ENCODE data around the gene RXRA. TPM values are rescaled to one million over a fixed set of nuclear protein-coding genes. Genes with fewer than 3 reads are reported as not detected.

RXRA gene
- total and polyA plus RNA-seq, 2 donors (not counting 3 experiments of a cell fraction or from before 2014, with no cell fraction given): 15.4 to 37.4 TPM

GRCh38 chr9:134413112-134413715 is 87.0 kb downstream of the RXRA start:
- DNase-seq (ENCODE audit: low read depth, low spot score) (no peak), FAIRE-seq (peak; percentile 33)
- TF ChIP-seq MYC (IDR thresholded peaks at IDR 0.05; ENCODE audit: low read depth, low read length) (no peak), FOS (IDR thresholded peaks at IDR 0.05; ENCODE audit: borderline replicate concordance, insufficient read depth, low read length) (no peak), POLR2A (IDR thresholded peaks at IDR 0.05; ENCODE audit: low read depth, low read length) (no peak), EZH2 (IDR thresholded peaks at IDR 0.05; ENCODE audit: borderline replicate concordance, low read depth, low read length, severe bottlenecking) (no peak), POLR2AphosphoS5 (IDR thresholded peaks at IDR 0.05; ENCODE audit: insufficient read depth, low read depth, low read length) (no peak), JUN (IDR thresholded peaks at IDR 0.05; ENCODE audit: borderline replicate concordance, insufficient read depth, insufficient read length, low read depth) (no peak), GATA2 (IDR thresholded peaks at IDR 0.05; ENCODE audit: insufficient read depth, insufficient read length, low read depth, low read length) (no peak)
- TF ChIP-seq, protein P1, sequence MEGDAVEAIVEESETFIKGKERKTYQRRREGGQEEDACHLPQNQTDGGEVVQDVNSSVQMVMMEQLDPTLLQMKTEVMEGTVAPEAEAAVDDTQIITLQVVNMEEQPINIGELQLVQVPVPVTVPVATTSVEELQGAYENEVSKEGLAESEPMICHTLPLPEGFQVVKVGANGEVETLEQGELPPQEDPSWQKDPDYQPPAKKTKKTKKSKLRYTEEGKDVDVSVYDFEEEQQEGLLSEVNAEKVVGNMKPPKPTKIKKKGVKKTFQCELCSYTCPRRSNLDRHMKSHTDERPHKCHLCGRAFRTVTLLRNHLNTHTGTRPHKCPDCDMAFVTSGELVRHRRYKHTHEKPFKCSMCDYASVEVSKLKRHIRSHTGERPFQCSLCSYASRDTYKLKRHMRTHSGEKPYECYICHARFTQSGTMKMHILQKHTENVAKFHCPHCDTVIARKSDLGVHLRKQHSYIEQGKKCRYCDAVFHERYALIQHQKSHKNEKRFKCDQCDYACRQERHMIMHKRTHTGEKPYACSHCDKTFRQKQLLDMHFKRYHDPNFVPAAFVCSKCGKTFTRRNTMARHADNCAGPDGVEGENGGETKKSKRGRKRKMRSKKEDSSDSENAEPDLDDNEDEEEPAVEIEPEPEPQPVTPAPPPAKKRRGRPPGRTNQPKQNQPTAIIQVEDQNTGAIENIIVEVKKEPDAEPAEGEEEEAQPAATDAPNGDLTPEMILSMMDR (IDR thresholded peaks at IDR 0.05; ENCODE audit: extremely low read depth in 1 of 2, insufficient read depth in 1 of 2, low read depth in 1 of 2, low read length in 2 of 2): no peak
- TF ChIP-seq, protein P2, sequence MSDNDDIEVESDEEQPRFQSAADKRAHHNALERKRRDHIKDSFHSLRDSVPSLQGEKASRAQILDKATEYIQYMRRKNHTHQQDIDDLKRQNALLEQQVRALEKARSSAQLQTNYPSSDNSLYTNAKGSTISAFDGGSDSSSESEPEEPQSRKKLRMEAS (IDR thresholded peaks at IDR 0.05; ENCODE audit: insufficient read depth, insufficient read length): no peak
- Histone ChIP-seq H3K4me2 (ENCODE audit: insufficient read depth, low read length) (no peak overlapping the region), H2AFZ (ENCODE audit: low read depth, low read length) (no peak overlapping the region), H3K36me3 (ENCODE audit: control insufficient read depth in 2 of 2, extremely low read depth in 1 of 2, insufficient read depth in 2 of 2, low read length in 2 of 2) (peaks cover 0 to 3% of the 10 kb centered on the region in 2 experiments), H3K4me3 (replicated peaks in 1 of 3; ENCODE audit: insufficient read depth in 1 of 3, low read depth in 1 of 3, low read length in 3 of 3) (no peak overlapping the region), H3K9me1 (replicated peaks; ENCODE audit: control insufficient read depth, extremely low read depth, insufficient read depth, low read length) (no peaks in the 10 kb centered on the region), H3K4me1 (ENCODE audit: control insufficient read depth, extremely low read depth, insufficient read depth, low read length) (peaks cover 27% of the 10 kb centered on the region), H3K27ac (ENCODE audit: insufficient read depth, low read depth, low read length) (peak overlapping the region; percentile 66), H3K9me3 (replicated peaks; ENCODE audit: control insufficient read depth, insufficient read depth, low read length) (no peaks in the 10 kb centered on the region), H3K27me3 (ENCODE audit: control insufficient read depth in 2 of 2, insufficient read depth in 2 of 2, low read length in 2 of 2) (no peaks in the 10 kb centered on the region), H4K20me1 (replicated peaks; ENCODE audit: control insufficient read depth, extremely low read depth, insufficient read depth, low read length) (no peaks in the 10 kb centered on the region), H3K79me2 (ENCODE audit: control insufficient read depth, insufficient read depth, low read length) (no peaks in the 10 kb centered on the region), H3K9ac (replicated peaks; ENCODE audit: extremely low read depth, insufficient read depth, low read length) (peak overlapping the region; percentile 18)
- dilution Hi-C loops (cut with MboI; ENCODE audit: extremely low pct_ligation_motif_present, low sequenced_read_pairs): no loop called here
- BruUV-seq (replicated peaks): no TSS peak
- intact Hi-C loops (cut with micrococcal nuclease): loop anchor here (1.0 to 5.0 kb wide), 2 partner anchors 36 to 73 kb away; no protein-coding TSS in a partner anchor
- CTCF ChIA-PET: interaction anchor here (1.0 to 1.8 kb wide), 6 partner anchors 17 to 250 kb away, joined by 3 to 8 read pairs (median 4); no protein-coding TSS in a partner anchor
- POLR2A ChIA-PET: interaction anchor here (1.0 kb wide), 1 partner anchor 72 kb away, joined by 3 read pairs; no protein-coding TSS in a partner anchor

All from endothelial cell of umbilical vein (primary cell).